CD4-positive, alpha-beta T cell (primary cell): ENCODE data around the gene GLI2. TPM values are rescaled to one million over a fixed set of nuclear protein-coding genes. Genes with fewer than 3 reads are reported as not detected.

Experiments
- ATAC-seq: fragments of 200-7000 bp; cut with Tn5 transposase; one replicate; pipeline ENCODE4 v1.10.0; 2022; ENCODE audit warnings: mild to moderate bottlenecking; ENCODE audit not compliant: poor library complexity
- CTCF ChIA-PET: fragments of 350-600 bp; sonication (Branson Sonifier 250); formaldehyde crosslinking; loops from one replicate; lab custom pipeline; 2021; ENCODE audit warnings: antibody characterized with exemption, inconsistent platforms; lab: Charles Lee
- POLR2A ChIA-PET: fragments of 350-600 bp; sonication (Branson Sonifier 250); formaldehyde crosslinking; loops from one replicate; lab custom pipeline; 2021; ENCODE audit warnings: antibody characterized with exemption, inconsistent platforms; lab: Charles Lee
- DNase-seq, 14 experiments: peaks; one replicate each; pipeline ENCODE4 v3.0.0-alpha.2; 2013 to 2020; ENCODE audit warnings: mixed read lengths in 2 of 14
- H3K27ac ChIP-seq, 2 donors: one replicate each; pipeline versions ENCODE4 v1.5.1 to v1.7.0; 2013; ENCODE audit warnings: low read length in 2 of 2, low read depth in 1 of 2, mild to moderate bottlenecking in 1 of 2
- H3K27me3 ChIP-seq, 2 experiments: 1 replicate in 1 of 2; 2 replicates in 1 of 2; pipeline versions ENCODE4 v1.6.1 to v1.7.0; 2013; ENCODE audit warnings: low read length in 2 of 2, control low read depth in 1 of 2, mild to moderate bottlenecking in 1 of 2, moderate library complexity in 1 of 2; ENCODE audit not compliant: insufficient read depth in 2 of 2, control insufficient read depth in 1 of 2
- H3K36me3 ChIP-seq: one replicate; pipeline ENCODE4 v1.6.1; 2013; ENCODE audit warnings: low read length, control low read depth; ENCODE audit not compliant: insufficient read depth
- H3K4me1 ChIP-seq: one replicate; pipeline ENCODE4 v1.6.1; 2013; ENCODE audit warnings: low read length, control low read depth; ENCODE audit not compliant: insufficient read depth
- H3K4me3 ChIP-seq: one replicate; pipeline ENCODE4 v1.5.1; 2013; ENCODE audit warnings: mild to moderate bottlenecking, low read length, moderate library complexity
- H3K9me3 ChIP-seq, 2 experiments: 1 replicate in 1 of 2; 2 replicates in 1 of 2; pipeline versions ENCODE4 v1.6.1 to v1.7.0; 2013; ENCODE audit warnings: low read length in 2 of 2, mild to moderate bottlenecking in 2 of 2, control low read depth in 1 of 2, moderate library complexity in 1 of 2; ENCODE audit not compliant: control insufficient read depth in 1 of 2, insufficient read depth in 1 of 2
- H3K27ac Mint-ChIP-seq: one replicate; pipeline ENCODE4 v1.8.0; 2020; ENCODE audit warnings: mixed read lengths
- H3K27me3 Mint-ChIP-seq: one replicate; pipeline ENCODE4 v1.8.0; 2021; ENCODE audit warnings: mixed read lengths
- H3K36me3 Mint-ChIP-seq: one replicate; pipeline ENCODE4 v1.8.0; 2021; ENCODE audit warnings: low read depth, mixed read lengths
- H3K4me1 Mint-ChIP-seq: one replicate; pipeline ENCODE4 v1.8.0; 2021; ENCODE audit warnings: low read depth, mixed read lengths
- H3K4me3 Mint-ChIP-seq: one replicate; pipeline ENCODE4 v1.8.0; 2020; ENCODE audit warnings: mild to moderate bottlenecking, mixed read lengths
- H3K9me3 Mint-ChIP-seq: one replicate; pipeline ENCODE4 v1.8.0; 2020; ENCODE audit warnings: mixed read lengths
- CTCF ChIP-seq: fragments of 200-600 bp; IDR thresholded peaks from one replicate; pipeline ENCODE4 v1.8.0; 2022; ENCODE audit warnings: antibody characterized with exemption, mild to moderate bottlenecking
- intact Hi-C, 2 experiments: fragments of 100-400 bp; cut with DNase I in 1 of 2; cut with micrococcal nuclease in 1 of 2; formaldehyde crosslinking; loops; one replicate each; pipeline versions ENCODE4 v1.15.1 to v1.9.0; 2023 to 2025; cut with DNase I, micrococcal nuclease
- total RNA-seq, 174 experiments: library from RNA in 2 of 174; stranded (reverse) in 2 of 174; gene quantifications; one replicate each; pipeline ENCODE4 v1.2.3 and lab custom pipeline; 2021 to 2026

The GLI2 gene
- total RNA-seq, 2 experiments from 2014 or later = not detected

DNA sequence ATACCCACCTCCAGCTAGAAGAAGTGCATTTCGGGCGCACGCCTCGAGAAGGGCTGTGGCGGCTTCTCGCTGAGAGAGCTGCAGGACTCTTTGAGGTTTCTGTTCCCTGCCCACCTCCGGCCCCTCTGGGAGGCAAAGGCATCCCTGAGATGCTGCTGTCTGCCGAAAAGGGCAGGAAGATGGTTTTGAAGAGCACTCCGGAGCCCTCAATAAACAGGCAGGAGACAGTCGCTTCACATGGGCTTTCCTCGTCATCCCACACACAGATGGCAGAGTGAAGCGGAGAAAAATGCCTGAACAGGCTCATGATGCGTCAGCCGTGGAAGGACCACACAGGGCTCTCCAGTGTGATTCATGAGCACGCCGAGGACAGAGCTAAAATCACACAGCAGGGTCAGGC is 25.4 kb upstream of the GLI2 start:
- intact Hi-C loops = no loop called here
- H3K36me3 ChIP-seq = no peaks in the 10 kb centered on the region
- ATAC-seq (no peak), DNase-seq (no peak)
- no peaks in the 10 kb centered on the region for H3K4me1 ChIP-seq
- Mint-ChIP-seq H3K27ac (no peak overlapping the region), H3K9me3 (no peaks in the 10 kb centered on the region), H3K36me3 (no peaks in the 10 kb centered on the region), H3K4me1 (no peaks in the 10 kb centered on the region), H3K27me3 (peaks cover 44% of the 10 kb centered on the region), H3K4me3 (no peak overlapping the region)
- CTCF ChIA-PET = no interaction called here
- TF ChIP-seq CTCF = no peak
- no peak overlapping the region for H3K27ac ChIP-seq
- H3K4me3 ChIP-seq = no peak overlapping the region
- POLR2A ChIA-PET = no interaction called here
- no peaks in the 10 kb centered on the region for H3K27me3 ChIP-seq
- no peaks in the 10 kb centered on the region for H3K9me3 ChIP-seq

DNA sequence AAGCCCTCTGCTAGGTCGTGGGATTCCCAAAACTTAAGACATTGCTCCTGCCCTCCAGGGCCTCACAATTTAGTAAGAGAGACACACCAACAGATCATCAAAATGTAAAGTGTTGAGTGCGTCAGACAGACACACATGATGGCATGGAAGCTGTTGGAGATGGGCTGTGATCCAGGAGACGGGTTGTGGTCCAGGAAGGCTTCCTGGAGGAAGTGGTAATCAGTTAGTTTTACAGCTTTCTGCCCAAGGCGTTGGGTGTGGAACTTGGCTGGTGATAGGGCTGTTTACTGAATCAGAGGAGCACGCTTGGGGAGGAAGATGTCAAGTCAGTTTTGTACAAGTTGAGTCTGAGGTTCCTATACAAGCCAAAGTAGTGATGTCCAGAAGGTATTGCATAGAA is 24.0 kb upstream of the GLI2 start:
- Mint-ChIP-seq H3K4me3 (no peak overlapping the region), H3K9me3 (no peaks in the 10 kb centered on the region), H3K36me3 (no peaks in the 10 kb centered on the region), H3K4me1 (no peaks in the 10 kb centered on the region), H3K27ac (no peak overlapping the region), H3K27me3 (peaks cover 44% of the 10 kb centered on the region)
- Histone ChIP-seq H3K9me3 (peaks cover 0 to 2% of the 10 kb centered on the region in 2 experiments), H3K36me3 (no peaks in the 10 kb centered on the region), H3K4me3 (no peak overlapping the region), H3K4me1 (no peaks in the 10 kb centered on the region), H3K27me3 (no peaks in the 10 kb centered on the region), H3K27ac (no peak overlapping the region)
- DNase-seq (no peak), ATAC-seq (no peak)
- intact Hi-C loops = no loop called here
- TF ChIP-seq CTCF = no peak
- ChIA-PET POLR2A (no interaction called here), CTCF (no interaction called here)

DNA sequence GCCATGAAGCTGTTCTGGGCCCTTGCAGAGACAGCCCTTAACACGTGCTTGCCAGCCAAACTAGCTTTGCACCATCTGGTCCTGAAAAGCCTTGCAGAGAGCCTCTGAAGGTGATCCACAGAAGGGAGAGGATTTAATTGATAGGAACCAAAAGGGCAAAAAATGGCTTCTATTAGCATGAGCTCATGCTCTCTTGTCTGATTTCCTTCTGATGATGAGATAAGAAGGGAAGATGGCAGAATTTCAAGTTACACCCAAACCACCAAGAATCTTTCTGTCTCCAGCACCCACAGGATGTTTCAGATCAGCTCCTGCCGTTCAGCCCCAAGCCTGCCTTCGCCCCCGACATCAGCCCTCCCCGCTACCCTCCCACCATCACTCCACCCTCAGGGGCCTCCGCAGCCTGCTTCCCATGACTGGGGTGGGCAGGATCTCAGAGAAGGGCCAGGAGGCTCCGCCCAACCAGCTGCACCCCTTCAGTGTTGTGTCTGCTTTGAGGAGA is 23.4 kb upstream of the GLI2 start:
- H3K27ac ChIP-seq = no peak overlapping the region
- no peaks in the 10 kb centered on the region for H3K9me3 Mint-ChIP-seq
- no peaks in the 10 kb centered on the region for H3K36me3 ChIP-seq
- no peaks in the 10 kb centered on the region for H3K36me3 Mint-ChIP-seq
- ChIA-PET POLR2A (no interaction called here), CTCF (no interaction called here)
- H3K27ac Mint-ChIP-seq = no peak overlapping the region
- no peaks in the 10 kb centered on the region for H3K4me1 ChIP-seq
- H3K4me3 Mint-ChIP-seq = no peak overlapping the region
- H3K27me3 ChIP-seq = no peaks in the 10 kb centered on the region
- intact Hi-C loops = no loop called here
- no peak overlapping the region for H3K4me3 ChIP-seq
- no peaks in the 10 kb centered on the region for H3K4me1 Mint-ChIP-seq
- no peak for DNase-seq
- peaks cover 39% of the 10 kb centered on the region for H3K27me3 Mint-ChIP-seq
- TF ChIP-seq CTCF = no peak
- H3K9me3 ChIP-seq = peaks cover 0 to 5% of the 10 kb centered on the region in 2 experiments
- no peak for ATAC-seq
